GM18507 (cell line): Measurements from ENCODE around the gene RCL1.

ENCODE experiments used
- DNase-seq: peaks from one replicate; pipeline ENCODE4 v3.0.0; 2011; ENCODE audit warnings: low read depth; ENCODE audit not compliant: insufficient read length; ENCODE audit errors: extremely low spot score
- FAIRE-seq: peaks from 2 replicates; lab custom pipeline; 2011; peaks lifted over from hg19 to GRCh38; lab: Jason Lieb, UNC

Gene RCL1

DNA sequence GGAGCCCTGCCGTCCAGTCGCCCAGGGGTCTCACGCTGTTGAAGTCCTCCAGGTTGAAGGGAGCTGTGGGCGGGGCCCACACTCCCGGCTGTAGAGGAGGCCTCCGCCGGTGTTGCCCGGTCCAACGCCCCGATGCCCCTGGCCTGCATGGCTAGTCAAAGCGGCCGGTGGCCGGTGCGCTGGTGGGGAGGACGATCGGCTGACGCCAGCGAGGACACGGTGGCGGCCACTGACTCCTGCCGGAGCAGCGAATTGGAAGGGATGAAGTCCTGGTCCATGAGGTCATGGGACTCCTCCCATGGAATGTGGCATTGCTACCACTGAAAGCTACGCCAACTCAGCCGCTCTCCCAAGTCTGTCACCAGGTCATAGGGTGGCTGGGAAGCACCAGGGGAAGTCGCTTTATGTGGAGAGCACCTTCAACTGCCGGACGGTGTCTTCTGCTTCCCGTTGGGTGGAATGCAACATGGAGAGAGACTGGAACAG, 11.8 kb downstream of the RCL1 start:
- DNase-seq (no peak), FAIRE-seq (no peak)

- FAIRE-seq (no peak), DNase-seq (no peak)
These were observed 12.6 kb downstream of the RCL1 start for GRCh38 chr9:4805191-4805918.

- no peak for FAIRE-seq
These were observed 17.8 kb downstream of the RCL1 start for GRCh38 chr9:4810565-4810964.

DNA sequence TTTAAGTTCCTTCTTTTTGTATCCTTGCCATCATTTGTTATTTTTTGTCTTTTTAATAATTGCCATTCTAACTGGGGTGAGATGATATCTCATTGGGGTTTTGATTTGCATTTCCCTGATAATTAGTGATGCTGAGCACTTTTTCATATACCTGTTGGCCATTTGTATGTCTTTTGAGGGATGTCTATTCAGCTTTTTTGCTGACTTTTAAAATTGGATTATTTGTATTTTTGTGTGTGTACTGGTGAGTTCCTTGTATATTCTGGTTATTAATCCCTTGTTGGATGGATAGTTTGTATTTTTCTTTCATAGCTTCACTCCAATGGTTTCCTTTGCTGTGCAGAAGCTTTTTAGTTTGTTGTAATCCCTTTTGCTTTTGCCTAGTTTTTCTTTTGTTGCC, 19.1 kb downstream of the RCL1 start:
- DNase-seq (no peak), FAIRE-seq (no peak)

More at GRCh38 chr9:4810565-4810964, 17.8 kb downstream of the RCL1 start:
- no peak for DNase-seq

GRCh38 chr9:4812858-4813257, 20.1 kb downstream of the RCL1 start:
- DNase-seq (no peak), FAIRE-seq (no peak)

DNA sequence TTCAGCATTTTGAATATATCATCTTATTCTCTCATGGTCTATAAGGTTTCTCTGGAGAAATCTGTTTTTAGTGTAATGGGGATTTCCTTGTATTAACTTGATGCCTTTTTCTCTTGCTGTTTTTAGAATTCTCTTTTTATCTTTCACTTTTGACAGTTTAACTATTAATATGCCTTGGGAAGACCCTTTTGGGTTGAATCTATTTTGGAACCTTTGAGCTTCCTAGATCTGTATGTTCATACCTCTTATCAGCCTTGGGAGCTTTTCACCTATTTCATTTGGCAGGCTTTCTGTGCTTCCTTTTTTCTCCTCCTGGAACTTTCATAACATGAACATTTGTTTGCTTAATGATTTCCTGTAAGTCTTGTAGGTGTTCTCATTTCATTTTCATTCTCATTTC, 22.2 kb downstream of the RCL1 start:
- DNase-seq (no peak), FAIRE-seq (peak; percentile 91)

DNA sequence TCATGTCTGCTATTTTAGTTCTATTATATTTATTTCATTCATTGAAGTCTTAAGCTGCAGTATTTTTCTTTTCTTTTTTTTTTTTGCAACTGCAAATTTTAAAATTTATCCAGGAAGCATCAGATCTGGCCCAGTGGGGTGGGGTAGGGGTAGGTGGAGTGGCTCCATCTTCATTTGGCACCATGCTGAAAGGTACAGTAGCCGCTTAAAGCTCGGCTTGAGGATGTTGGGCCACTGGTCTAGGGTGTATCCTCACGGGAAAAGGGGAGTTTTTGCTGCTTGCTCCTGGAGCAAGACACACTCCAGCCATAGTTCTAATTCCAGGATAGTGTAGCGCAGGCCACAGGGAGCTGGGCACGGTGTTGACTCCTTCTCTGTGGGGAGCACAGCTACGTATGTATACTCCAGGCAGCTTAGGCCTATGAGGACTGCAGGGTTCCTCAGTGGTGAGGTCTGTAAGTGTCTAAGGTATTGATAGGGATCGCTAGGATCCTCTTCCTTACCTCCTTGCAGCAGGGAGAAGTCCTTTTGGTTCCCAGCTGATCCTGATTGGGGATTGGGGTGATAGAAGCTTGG, 22.7 kb downstream of the RCL1 start:
- peak; percentile 21 for FAIRE-seq
- DNase-seq, result no peak

DNA sequence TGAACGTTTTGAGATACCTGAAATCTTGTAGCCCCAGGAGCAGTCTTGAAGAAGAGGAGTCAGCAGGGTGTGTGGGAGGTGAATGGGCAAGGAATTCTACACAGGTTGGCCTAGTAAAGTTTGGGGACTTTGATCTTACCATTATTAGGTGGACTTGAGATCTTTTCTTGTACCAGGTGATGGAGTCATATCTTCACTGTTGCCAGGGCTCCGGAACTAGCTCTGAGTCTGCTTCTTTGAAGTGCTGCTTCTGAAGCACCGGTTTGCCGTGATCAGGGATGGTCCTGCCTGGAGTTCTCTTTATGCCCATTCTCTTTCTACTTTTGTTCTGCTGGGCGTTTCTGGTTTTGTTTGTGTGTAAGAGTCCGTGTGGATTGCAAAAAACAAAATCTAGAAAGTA, 27.4 kb downstream of the RCL1 start:
- DNase-seq (no peak), FAIRE-seq (peak; percentile 42)

- FAIRE-seq (no peak), DNase-seq (no peak)
These were observed 28.4 kb downstream of the RCL1 start for GRCh38 chr9:4821133-4821532.

DNA sequence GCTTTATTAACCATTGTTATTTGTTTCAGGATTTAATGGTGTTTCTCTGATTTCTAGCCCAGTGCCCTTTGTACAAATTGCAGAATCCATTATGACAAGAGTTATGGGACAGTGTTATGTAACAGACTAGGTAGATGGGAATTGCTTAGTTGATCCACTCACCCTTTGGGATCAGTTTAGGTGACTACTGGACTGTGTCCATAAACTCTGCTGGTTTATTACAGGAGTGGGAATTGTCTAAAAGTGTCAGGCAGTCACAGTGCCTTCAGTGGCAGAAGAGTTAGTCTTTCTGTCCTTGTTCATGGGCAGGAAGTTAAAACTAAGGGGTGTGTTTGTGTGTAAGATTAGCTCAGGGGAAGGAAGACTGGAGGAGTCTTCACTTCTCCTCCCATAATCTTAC, 29.3 kb downstream of the RCL1 start:
- no peak for DNase-seq
- peak; percentile 66 for FAIRE-seq

- no peak for FAIRE-seq
- no peak for DNase-seq
These were observed 33.8 kb downstream of the RCL1 start for GRCh38 chr9:4826417-4827166.

DNA sequence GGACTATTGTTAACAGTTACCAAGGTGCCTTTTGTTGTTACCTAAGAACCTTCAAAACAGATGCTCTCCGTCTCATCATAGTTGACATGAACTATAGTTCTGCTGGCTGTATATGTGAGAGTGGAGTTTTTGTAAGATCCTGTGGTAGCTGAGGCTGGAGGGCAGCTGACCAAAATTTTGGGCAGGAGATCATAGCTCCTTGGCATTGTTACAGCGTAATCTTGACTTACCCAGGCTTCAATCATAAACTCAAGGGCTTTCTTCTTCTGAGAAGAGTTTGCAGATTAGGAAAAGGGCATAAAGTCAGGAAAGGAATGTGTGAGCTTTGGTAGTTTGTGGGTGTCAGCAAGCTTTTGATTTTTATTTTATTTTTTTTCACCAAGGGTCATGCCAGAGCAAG, 34.5 kb downstream of the RCL1 start:
- FAIRE-seq, result no peak
- no peak for DNase-seq

- FAIRE-seq, result no peak
- DNase-seq, result no peak
These were observed 36.0 kb downstream of the RCL1 start for GRCh38 chr9:4828761-4829160.

DNA sequence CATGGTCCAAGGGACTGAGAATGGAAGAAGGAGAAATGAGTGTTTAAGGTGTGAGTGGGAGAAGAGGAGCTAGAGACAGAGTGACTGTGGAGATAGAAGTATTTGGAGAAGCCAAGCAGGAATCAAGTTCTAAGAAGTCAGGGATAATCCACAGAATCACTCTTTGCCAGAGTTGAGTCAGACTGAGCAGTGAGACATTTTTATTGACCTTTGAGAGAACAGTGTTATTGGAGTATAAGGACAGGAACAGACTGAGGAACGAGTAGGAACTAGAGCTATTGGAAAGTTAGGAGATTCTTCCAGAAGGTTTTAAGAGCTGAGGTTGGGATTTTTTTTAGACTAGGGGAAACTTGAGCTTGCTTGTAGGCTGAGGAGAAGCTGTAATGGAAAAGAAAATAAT, 37.2 kb downstream of the RCL1 start:
- FAIRE-seq (no peak), DNase-seq (no peak)

- no peak for DNase-seq
- no peak for FAIRE-seq
These were observed 38.0 kb downstream of the RCL1 start for GRCh38 chr9:4830699-4831098.

DNA sequence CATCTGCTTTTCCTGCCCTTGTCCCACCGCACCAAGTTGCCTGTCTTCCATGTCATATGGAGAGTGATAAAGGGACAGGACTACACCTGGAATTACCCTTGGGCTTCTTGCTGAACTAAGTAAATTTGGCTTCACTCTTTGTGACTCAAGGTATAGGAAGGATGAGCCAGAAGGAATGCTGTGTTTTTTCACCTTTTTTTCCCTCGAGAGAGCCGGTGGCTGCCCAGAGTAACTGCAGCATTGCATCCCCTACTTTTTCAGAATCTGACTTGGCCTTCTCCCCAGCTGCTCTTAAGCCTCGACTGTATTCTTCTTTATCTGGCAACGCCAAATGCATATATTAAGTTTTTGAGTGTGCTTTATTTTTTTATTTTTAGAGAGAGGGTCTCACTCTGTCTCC, 38.4 kb downstream of the RCL1 start:
- no peak for DNase-seq
- no peak for FAIRE-seq

DNA sequence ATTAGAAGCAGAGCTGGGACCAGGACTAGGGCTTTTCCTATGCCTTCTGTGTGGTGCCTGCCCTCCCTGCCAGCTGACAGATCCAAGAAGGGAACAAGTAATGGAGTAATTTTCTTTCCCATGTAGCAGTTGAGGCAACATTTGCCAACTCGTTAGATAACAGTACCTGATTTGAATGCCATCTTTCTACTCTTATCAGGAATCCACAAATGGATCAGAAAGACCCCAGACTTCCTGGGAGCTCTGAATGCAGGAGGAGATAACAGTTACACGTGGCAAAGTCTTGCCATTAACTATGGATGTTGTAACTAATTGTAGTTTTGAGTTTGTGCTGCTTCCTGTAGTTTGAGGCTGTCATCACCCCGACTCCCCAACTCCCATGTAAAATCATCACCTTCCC, 39.2 kb downstream of the RCL1 start:
- DNase-seq (no peak), FAIRE-seq (no peak)

GRCh38 chr9:4832786-4833579, 40.2 kb downstream of the RCL1 start:
- DNase-seq, result no peak
- FAIRE-seq, result no peak

DNA sequence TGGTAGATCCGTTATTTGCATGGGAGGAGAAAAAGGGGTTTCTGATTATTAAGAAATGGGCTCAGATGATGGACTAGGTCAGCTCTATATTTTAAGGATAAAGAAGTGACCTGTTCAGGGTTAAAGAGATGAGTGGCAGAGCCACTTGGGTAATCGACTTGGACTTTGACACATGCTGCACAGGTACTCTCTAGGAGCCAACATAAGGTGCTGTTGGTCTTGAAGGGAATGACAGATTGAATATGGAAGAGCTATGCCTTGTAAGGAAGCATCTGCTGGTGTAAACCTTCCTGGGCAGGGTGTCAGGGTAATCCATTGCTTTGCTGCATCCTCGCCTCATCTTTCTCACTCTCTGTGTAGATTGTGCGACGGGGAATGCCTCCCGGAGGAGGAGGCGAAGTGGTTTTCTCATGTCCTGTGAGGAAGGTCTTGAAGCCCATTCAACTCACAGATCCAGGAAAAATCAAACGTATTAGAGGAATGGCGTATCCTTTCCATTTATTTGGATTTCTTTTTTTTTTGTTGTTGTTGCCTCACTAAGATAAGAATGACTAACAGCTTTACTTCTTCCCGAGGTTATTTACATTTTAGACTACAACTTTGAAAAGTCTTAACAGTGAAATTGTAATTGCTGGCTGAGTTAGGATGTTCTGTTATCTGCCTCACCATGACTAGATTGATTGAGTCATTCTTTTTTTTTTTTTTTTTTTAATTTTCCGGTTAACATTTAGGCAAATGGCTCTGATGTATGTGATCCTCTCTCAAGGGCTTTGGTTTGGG, 41.2 kb downstream of the RCL1 start:
- FAIRE-seq, result no peak

More for the DNA sequence above, 41.2 kb downstream of the RCL1 start:
- DNase-seq, result no peak
